Pancreas (tissue), 10 donors: ENCODE data around the gene CEP128. TPM values are rescaled to one million over a fixed set of nuclear protein-coding genes. Genes with fewer than 3 reads are reported as not detected.

Experiments
- ATAC-seq, 4 donors: fragments of 200-7000 bp; cut with Tn5 transposase; one replicate each; pipeline versions ENCODE4 v1.8.0 to v1.9.1; 2020; ENCODE audit warnings: mild to moderate bottlenecking in 4 of 4, moderate library complexity in 4 of 4
- DNase-seq, 6 donors: peaks; one replicate each; pipeline ENCODE4 v3.0.0-alpha.2; 2020
- FAIRE-seq: peaks from 2 replicates; lab custom pipeline; 2012; peaks lifted over from hg19 to GRCh38; lab: Jason Lieb, UNC
- H3K27ac ChIP-seq, 4 donors: fragments of 200-600 bp; sonication (generic); 1 replicate in 3 of 4; 2 replicates in 1 of 4; pipeline versions ENCODE4 v1.5.0 to v1.8.0; 2020
- H3K27me3 ChIP-seq, 4 donors: fragments of 200-600 bp; one replicate each; pipeline ENCODE4 v1.8.0; 2021
- H3K36me3 ChIP-seq, 3 donors: fragments of 200-600 bp; sonication (generic) in 1 of 3; one replicate each; pipeline versions ENCODE4 v1.5.0 to v1.8.0; 2020 to 2021
- H3K4me1 ChIP-seq, 3 donors: fragments of 200-600 bp; one replicate each; pipeline ENCODE4 v1.8.0; 2021
- H3K4me3 ChIP-seq, 4 donors: fragments of 200-600 bp; sonication (generic) in 2 of 4; one replicate each; pipeline versions ENCODE4 v1.5.0 to v1.8.0; 2020 to 2021
- H3K9me3 ChIP-seq, 4 donors: fragments of 200-600 bp; one replicate each; pipeline ENCODE4 v1.8.0; 2021
- WGBS, 2 donors: extraction: QIAGEN DNeasy Blood & Tissue Kit; methylation state at CpG; one replicate each; pipeline ENCODE4 v1.1.7; 2013; 5-methylcytosine and 5-hydroxymethylcytosine counted together
- intact Hi-C, 3 donors: fragments of 100-400 bp; cut with DNase I; formaldehyde crosslinking; loops; one replicate each; pipeline versions ENCODE4 v1.11.1 to v1.14.2; 2022
- polyA plus RNA-seq, 2 donors: library from polyadenylated mRNA; stranded (reverse); fragments of 200-250 nt; gene quantifications; one replicate each; pipeline ENCODE4 v1.2.3, GENCODE V29; 2013
- total RNA-seq, 6 donors: library from RNA; stranded (reverse); fragmentation: NEBNext Ultra II Directional in 4 of 6; extraction: Animal tissue kit (Norgen Biotek cat#: 25700) in 4 of 6; gene quantifications; one replicate each; pipeline versions ENCODE4 v1.2.1 to v1.2.4, GENCODE V29; 2021 to 2023
- TF ChIP-seq, protein P1 (sequence below), 4 donors: fragments of 200-600 bp; sonication (generic) in 3 of 4; IDR thresholded peaks; one replicate each; pipeline versions ENCODE4 v1.5.0 to v1.8.0; 2021; ENCODE audit warnings: antibody characterized with exemption in 4 of 4
- donor health status: healthy with polysubstance abuse.
- donor health status: DM: no; HTN: no; CAD: no; lungs with moderate emphysema.
- donor health status: DM: no; HTN: no; CAD: no.
- donor health status: control.
- donor health status: control.
- donor health status: Bipolar disorder and iron deficiency.
- donor health status: DM: yes; HTN: yes; CAD: no.
- donor health status: DM: no; HTN: no; CAD: no.
- donor health status: DM: no; HTN: no; CAD: no.
- donor health status: DM: yes; HTN: yes; CAD: no.

Gene CEP128
- total and polyA plus RNA-seq, 8 donors: 0.92 to 2.8 (median 2.0) TPM

DNA sequence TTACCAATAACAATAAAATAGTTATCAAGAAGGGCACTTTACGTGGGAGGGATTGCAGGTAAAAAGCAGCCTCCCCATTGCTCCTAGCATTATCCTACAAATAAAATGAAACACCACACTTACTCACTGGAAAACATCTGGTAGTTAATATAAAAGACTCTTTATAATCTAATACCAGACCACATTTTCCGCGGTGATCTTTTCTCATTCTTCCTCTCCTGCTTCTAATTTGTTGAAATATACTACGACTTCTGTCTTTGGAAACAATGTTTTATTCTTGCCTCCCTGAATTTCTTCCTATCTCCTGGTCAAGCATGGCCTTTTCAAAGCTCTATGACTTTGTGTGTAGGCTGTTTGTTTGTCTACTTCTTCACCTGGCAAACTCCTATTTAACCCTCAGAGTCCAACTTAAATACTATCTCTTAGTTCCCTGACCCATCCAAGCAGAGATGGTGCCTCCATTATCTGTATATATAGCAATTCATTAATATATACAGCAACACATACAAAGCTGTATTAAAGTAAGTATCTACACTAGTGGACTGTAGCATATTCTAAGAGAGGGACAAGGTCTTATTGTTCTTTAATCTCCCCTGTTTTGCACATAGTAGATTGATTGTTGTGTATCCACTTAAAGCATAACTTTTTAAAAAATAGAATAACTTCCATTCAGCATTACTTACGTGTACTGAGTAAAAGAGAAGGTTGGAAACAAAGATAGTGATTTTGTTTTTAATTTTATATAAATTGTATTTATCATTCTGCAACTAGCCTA is 228.3 kb downstream of the CEP128 start:
- no peaks in the 10 kb centered on the region for H3K27me3 ChIP-seq
- H3K36me3 ChIP-seq: no peaks in the 10 kb centered on the region
- H3K4me3 ChIP-seq: no peak overlapping the region
- FAIRE-seq (no peak), ATAC-seq (no peak), DNase-seq (no peak)
- intact Hi-C loops: no loop called here
- 91 to 92% methylated on average over 5 of the region's 5 CpGs for WGBS, 2 donors
- TF ChIP-seq, protein P1, sequence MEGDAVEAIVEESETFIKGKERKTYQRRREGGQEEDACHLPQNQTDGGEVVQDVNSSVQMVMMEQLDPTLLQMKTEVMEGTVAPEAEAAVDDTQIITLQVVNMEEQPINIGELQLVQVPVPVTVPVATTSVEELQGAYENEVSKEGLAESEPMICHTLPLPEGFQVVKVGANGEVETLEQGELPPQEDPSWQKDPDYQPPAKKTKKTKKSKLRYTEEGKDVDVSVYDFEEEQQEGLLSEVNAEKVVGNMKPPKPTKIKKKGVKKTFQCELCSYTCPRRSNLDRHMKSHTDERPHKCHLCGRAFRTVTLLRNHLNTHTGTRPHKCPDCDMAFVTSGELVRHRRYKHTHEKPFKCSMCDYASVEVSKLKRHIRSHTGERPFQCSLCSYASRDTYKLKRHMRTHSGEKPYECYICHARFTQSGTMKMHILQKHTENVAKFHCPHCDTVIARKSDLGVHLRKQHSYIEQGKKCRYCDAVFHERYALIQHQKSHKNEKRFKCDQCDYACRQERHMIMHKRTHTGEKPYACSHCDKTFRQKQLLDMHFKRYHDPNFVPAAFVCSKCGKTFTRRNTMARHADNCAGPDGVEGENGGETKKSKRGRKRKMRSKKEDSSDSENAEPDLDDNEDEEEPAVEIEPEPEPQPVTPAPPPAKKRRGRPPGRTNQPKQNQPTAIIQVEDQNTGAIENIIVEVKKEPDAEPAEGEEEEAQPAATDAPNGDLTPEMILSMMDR (IDR thresholded peaks at IDR 0.05): no peak
- no peaks in the 10 kb centered on the region for H3K9me3 ChIP-seq
- no peaks in the 10 kb centered on the region for H3K4me1 ChIP-seq
- H3K27ac ChIP-seq: no peak overlapping the region

DNA sequence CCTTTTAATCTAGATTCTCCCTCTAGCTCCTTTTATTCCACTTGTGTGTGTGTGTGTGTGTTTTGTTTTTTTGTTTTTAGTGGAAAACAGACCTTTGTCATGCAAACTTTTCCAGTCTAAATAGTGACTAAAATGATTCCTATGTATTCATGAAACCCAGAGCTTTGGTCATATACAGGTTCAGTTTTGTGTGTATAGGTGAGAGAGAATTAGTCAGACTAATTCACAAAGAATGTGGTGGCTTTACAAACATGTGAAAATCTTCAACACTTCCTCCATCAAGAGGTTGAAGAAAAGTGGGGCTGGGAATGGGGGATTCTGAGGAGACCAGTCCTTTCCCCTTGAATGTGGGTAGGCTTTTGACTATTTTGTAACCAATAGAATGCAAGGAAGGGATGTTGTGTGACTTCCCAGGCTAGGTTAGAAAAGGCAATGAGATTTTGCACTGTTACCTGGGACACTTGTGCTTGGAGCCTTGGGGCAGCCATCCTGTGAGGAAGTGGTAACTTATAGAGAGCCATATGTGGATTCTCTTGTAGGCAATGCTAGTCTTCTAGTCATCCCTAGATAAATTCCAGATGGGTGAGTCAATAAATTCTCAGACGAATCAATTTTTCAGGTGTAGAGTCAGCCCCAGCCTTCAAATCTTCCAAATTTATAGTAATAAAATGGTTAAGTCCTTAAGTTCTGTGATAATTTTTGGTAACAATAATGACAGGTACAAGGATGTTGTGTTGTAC is 236.1 kb downstream of the CEP128 start:
- Histone ChIP-seq H3K4me3 (no peak overlapping the region), H3K27ac (no peak overlapping the region), H3K27me3 (no peaks in the 10 kb centered on the region), H3K4me1 (no peaks in the 10 kb centered on the region), H3K9me3 (no peaks in the 10 kb centered on the region), H3K36me3 (no peaks in the 10 kb centered on the region)
- TF ChIP-seq, protein P1 (IDR thresholded peaks at IDR 0.05): no peak
- intact Hi-C loops: no loop called here
- no peak for FAIRE-seq
- DNase-seq: no peak
- ATAC-seq: no peak
- 79 to 88% methylated on average over 1 of the region's 1 CpG for WGBS, 2 donors

DNA sequence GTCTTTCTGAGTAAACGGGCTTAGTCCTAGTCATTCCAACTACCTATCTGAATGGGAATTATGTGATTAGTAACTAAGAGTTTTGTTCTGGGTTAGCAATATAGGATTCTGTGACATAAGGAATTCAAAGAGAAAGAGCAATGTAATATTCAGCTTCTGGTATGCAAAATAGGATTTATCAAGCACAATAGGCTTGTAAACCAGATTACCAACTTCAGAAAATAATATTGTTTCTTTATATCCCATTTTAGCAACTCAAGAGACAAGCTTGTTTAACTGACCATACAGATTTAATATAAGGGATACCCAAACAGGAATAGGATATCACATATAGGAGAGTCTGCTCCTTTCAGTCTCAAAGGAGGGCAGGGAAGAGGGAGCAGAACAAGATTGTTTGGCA is 240.9 kb downstream of the CEP128 start:
- Histone ChIP-seq H3K27ac (no peak overlapping the region), H3K4me1 (no peaks in the 10 kb centered on the region), H3K27me3 (no peaks in the 10 kb centered on the region), H3K4me3 (no peak overlapping the region), H3K9me3 (no peaks in the 10 kb centered on the region), H3K36me3 (no peaks in the 10 kb centered on the region)
- ATAC-seq (no peak), FAIRE-seq (no peak), DNase-seq (no peak)
- intact Hi-C loops: no loop called here
- 93 to 96% methylated on average over 1 of the region's 1 CpG for WGBS, 2 donors
- TF ChIP-seq, protein P1 (IDR thresholded peaks at IDR 0.05): no peak

DNA sequence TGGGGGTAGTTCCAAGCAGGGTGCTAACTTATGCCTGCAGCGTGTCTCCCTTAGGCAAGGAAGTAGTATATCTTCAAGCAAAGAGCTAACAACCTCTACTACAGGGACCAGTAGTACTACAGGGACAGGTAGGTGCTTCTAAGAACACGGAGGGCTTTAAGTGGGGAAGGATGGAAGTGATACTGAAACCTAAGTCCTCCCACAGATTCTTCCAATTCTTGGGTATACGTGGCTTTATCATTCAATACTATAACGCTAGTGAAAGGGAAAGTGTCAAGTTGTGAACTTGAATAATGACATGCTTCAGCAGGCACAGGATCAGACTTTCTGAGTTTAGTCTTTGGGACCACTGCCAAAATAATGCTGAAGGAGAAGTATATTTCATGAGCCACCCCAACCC is 241.7 kb downstream of the CEP128 start:
- ATAC-seq (no peak), FAIRE-seq (no peak), DNase-seq (no peak)
- H3K27me3 ChIP-seq: no peaks in the 10 kb centered on the region
- H3K4me3 ChIP-seq: no peak overlapping the region
- H3K9me3 ChIP-seq: no peaks in the 10 kb centered on the region
- no peaks in the 10 kb centered on the region for H3K4me1 ChIP-seq
- TF ChIP-seq, protein P1 (IDR thresholded peaks at IDR 0.05): no peak
- no peak overlapping the region for H3K27ac ChIP-seq
- WGBS, 2 donors: 73 to 82% methylated on average over 4 of the region's 4 CpGs
- intact Hi-C loops: no loop called here
- no peaks in the 10 kb centered on the region for H3K36me3 ChIP-seq

DNA sequence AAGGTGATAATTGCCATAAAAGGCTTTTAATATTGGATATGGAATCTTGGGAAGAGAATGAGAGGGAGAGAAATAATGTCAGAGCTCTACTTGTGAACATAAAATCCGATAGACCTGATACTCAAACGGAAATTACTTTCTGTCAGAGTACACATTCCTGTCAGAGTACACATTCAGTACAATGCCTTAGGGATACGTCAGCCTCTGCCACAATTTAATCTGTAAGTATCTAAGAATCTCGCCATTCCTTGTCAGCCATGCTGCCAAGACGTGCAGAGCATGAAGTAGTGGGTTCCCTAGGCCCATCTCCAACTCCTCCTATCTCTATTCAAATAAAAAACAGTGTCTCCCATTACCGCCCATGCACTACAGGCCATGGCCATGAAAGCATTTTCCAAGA is 242.6 kb downstream of the CEP128 start:
- Histone ChIP-seq H3K9me3 (no peaks in the 10 kb centered on the region), H3K4me3 (no peak overlapping the region), H3K27me3 (no peaks in the 10 kb centered on the region), H3K4me1 (no peaks in the 10 kb centered on the region), H3K27ac (no peak overlapping the region), H3K36me3 (no peaks in the 10 kb centered on the region)
- intact Hi-C loops: no loop called here
- TF ChIP-seq, protein P1 (IDR thresholded peaks at IDR 0.05): no peak
- FAIRE-seq: no peak
- no peak for DNase-seq
- ATAC-seq: no peak
- WGBS, 2 donors: 85 to 87% methylated on average over 6 of the region's 6 CpGs
